Epithelial cell of proximal tubule (primary cell): ENCODE results near the gene CBX1. TPM values are rescaled to one million over a fixed set of nuclear protein-coding genes. Genes with fewer than 3 reads are reported as not detected.

Experiments
- DNase-seq: peaks from one replicate; pipeline ENCODE4 v3.0.0-alpha.2; 2011; ENCODE audit warnings: low read depth
- H3K4me3 ChIP-seq: 2 replicates; pipeline ENCODE4 v1.5.1; 2011; ENCODE audit warnings: low read depth, mild to moderate bottlenecking, low read length
- total RNA-seq: library from RNA; depleted of rRNA; stranded (reverse); fragments of >200 nt; gene quantifications from 2 replicates; pipeline ENCODE4 v1.2.3, GENCODE V29; 2015
- TF ChIP-seq, protein P1 (sequence below): conservative IDR thresholded peaks from 2 replicates; pipeline ENCODE4 v1.5.1; 2012; ENCODE audit warnings: low read depth, mild to moderate bottlenecking, low read length

The CBX1 gene
- total RNA-seq, 1 donor from 2014 or later = 105 TPM

- TF ChIP-seq, protein P1, sequence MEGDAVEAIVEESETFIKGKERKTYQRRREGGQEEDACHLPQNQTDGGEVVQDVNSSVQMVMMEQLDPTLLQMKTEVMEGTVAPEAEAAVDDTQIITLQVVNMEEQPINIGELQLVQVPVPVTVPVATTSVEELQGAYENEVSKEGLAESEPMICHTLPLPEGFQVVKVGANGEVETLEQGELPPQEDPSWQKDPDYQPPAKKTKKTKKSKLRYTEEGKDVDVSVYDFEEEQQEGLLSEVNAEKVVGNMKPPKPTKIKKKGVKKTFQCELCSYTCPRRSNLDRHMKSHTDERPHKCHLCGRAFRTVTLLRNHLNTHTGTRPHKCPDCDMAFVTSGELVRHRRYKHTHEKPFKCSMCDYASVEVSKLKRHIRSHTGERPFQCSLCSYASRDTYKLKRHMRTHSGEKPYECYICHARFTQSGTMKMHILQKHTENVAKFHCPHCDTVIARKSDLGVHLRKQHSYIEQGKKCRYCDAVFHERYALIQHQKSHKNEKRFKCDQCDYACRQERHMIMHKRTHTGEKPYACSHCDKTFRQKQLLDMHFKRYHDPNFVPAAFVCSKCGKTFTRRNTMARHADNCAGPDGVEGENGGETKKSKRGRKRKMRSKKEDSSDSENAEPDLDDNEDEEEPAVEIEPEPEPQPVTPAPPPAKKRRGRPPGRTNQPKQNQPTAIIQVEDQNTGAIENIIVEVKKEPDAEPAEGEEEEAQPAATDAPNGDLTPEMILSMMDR = no peak
- no peak overlapping the region for H3K4me3 ChIP-seq
- no peak for DNase-seq
Observed at GRCh38 chr17:48144976-48145798, 43.9 kb upstream of the CBX1 start.

DNA sequence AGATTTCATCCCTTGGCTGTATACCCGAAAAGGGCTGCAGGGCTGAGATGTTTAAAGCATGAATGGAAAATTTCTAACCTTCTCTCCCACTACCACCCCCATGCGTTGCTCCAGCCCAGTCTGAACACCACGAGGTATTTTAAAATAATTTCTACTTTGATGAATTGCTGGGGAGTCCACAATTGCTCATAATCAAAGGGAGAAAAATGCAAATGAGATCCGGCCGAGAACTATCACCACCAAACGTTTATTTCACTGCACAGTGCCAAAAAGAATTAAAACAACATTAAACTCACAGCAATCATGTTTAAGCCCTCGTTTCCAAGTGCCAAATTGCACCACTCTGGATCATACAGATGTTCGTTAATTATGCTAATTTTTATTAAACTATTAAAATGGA, 43.0 kb upstream of the CBX1 start:
- TF ChIP-seq, protein P1 = no peak
- no peak for DNase-seq
- no peak overlapping the region for H3K4me3 ChIP-seq

GRCh38 chr17:48143629-48144028, 42.4 kb upstream of the CBX1 start:
- H3K4me3 ChIP-seq = no peak overlapping the region
- TF ChIP-seq, protein P1 = no peak
- DNase-seq = no peak

- no peak overlapping the region for H3K4me3 ChIP-seq
- no peak for DNase-seq
- TF ChIP-seq, protein P1 = no peak
Observed at GRCh38 chr17:48139944-48140343, 38.7 kb upstream of the CBX1 start.

DNA sequence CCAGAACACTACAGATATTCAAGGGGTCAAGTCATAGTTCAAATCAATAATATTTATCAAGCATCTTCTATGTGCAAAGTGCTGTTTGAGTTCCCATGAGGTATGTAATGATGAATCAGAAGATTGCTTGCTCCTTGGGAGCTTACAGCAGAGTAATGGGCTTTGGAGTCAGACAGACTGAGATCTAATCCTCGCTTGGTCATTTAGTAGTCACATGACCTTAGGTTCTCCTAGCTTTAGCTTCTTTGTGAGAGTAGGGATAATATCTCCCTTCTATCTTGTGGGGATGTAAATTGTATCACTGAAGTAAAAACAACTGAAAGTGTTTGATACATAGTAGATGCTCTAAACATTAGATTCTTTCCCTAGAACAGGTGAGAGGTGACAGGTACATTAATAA, 36.4 kb upstream of the CBX1 start:
- TF ChIP-seq, protein P1 = no peak
- no peak for DNase-seq
- H3K4me3 ChIP-seq = no peak overlapping the region

DNA sequence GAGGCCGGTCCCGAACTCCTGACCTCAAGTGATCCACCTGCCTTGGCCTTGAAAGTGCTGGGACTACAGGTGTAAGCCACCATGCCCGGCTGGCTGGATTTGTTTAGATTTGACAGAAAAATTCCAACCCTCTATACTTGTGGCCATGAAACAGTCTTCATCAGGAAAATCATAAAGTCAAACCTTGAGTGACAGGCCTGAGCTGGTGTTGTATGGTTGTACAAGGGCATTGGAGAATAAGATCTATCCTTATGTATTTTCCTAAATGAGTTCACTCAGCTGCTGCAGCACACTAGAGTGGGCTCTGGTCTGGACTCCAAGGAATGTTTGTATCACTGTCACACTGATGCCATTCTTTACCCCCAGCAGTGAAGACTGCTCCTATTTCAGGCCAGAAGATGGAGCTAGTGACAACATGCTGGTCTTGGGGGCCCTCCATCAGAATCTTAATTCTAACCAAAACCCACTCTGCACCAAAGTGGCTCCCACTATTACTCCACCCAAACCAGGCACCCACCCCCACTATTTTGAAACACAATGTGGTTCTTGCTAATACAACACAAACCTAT, 33.7 kb upstream of the CBX1 start:
- TF ChIP-seq, protein P1 = peak; percentile 37
- H3K4me3 ChIP-seq = no peak overlapping the region
- DNase-seq = no peak
